AG09309 (cell line): ENCODE measurements around the gene FEM1B.
A peak's percentile ranks its signal among the peaks of the same experiment; 100 is the strongest.

ENCODE experiments used
- DNase-seq: peaks from one replicate; pipeline ENCODE4 v3.0.0-alpha.2; 2010; ENCODE audit warnings: low read depth
- H3K4me3 ChIP-seq: 2 replicates; pipeline ENCODE4 v1.5.1; 2011; ENCODE audit warnings: mild to moderate bottlenecking, low read depth, low read length, moderate library complexity; ENCODE audit not compliant: control insufficient read depth
- TF ChIP-seq, protein P1 (sequence below): IDR thresholded peaks from 2 replicates; pipeline ENCODE4 v1.5.1; 2011; ENCODE audit warnings: mild to moderate bottlenecking, low read depth, low read length, inconsistent platforms; ENCODE audit not compliant: insufficient read depth, control insufficient read depth; ENCODE audit errors: missing control alignments

The FEM1B gene

DNA sequence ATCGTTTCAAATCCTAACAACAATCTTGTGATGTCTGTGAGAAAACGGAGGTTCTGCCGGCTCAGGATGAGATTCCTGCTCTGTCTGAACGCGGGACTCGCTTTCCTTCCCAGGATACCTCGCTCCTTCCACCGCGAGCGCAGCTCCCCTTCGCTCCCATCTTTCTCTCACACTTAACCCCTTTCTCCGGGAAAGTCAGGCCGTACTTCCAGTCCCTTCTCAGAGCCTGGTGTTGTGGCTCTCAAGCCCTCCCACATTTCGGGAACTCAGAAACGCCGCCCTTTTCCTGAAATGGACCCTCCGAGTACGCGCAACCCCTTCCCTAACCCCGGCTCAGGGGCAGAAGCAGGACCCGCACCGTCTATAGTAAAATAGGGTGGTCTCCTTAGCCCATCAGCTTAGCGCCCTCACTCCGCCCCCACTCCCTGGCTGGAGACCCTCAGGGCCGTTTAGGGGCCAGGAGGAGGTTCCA, 378 bp upstream of the FEM1B start:
- TF ChIP-seq, protein P1, sequence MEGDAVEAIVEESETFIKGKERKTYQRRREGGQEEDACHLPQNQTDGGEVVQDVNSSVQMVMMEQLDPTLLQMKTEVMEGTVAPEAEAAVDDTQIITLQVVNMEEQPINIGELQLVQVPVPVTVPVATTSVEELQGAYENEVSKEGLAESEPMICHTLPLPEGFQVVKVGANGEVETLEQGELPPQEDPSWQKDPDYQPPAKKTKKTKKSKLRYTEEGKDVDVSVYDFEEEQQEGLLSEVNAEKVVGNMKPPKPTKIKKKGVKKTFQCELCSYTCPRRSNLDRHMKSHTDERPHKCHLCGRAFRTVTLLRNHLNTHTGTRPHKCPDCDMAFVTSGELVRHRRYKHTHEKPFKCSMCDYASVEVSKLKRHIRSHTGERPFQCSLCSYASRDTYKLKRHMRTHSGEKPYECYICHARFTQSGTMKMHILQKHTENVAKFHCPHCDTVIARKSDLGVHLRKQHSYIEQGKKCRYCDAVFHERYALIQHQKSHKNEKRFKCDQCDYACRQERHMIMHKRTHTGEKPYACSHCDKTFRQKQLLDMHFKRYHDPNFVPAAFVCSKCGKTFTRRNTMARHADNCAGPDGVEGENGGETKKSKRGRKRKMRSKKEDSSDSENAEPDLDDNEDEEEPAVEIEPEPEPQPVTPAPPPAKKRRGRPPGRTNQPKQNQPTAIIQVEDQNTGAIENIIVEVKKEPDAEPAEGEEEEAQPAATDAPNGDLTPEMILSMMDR: no peak
- DNase-seq: no peak

DNA sequence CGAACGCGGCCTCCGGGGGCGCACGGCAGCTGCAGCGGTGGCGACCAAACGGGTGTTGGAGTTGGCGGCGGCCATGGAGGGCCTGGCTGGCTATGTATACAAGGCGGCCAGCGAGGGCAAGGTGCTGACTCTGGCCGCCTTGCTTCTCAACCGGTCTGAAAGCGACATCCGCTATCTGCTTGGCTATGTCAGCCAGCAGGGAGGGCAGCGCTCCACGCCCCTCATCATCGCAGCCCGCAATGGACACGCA, 725 bp downstream of the FEM1B start:
- TF ChIP-seq, protein P1: peak; percentile 47
- H3K4me3 ChIP-seq: peak overlapping the region; percentile 90
- DNase-seq: no peak

More for the DNA sequence above, 378 bp upstream of the FEM1B start:
- H3K4me3 ChIP-seq: peak overlapping the region; percentile 90

DNA sequence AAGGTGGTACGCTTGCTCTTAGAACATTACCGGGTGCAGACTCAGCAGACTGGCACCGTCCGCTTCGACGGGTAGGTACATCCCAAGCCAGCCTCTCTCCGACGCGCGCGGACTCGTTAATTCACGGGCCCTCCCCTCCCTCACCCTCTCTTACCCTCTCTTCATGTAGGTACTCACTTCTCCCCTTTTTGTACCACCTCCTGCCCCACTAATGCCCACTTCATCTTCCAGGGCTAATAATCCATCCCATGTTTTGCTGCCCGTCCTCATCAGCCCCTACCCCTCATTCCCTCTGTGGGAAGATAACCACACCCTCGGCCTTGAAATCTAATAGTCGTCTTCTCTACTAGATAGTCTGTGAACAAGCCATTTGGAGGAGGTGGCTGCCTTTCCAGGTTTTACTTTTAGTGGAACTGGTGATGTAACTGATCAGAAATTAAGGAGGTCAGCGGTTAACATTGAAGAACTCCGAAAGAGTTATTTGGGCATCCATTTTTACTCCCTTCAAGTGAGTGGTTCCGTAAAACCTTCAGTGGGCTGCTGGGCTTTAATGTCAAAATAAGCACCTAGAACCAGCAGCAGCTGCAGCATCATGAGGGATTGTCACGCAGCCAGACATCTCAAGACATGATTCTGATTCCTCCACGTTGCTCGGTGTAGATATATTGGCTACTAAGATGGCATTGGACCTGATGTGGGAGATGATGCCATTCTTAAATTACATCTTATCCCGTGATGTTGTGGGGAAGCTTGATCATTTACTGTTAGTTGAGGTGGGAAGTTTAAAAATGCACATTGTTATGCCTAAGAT, 1.3 kb downstream of the FEM1B start:
- DNase-seq: no peak
- peak overlapping the region; percentile 90 for H3K4me3 ChIP-seq
- TF ChIP-seq, protein P1: no peak

DNA sequence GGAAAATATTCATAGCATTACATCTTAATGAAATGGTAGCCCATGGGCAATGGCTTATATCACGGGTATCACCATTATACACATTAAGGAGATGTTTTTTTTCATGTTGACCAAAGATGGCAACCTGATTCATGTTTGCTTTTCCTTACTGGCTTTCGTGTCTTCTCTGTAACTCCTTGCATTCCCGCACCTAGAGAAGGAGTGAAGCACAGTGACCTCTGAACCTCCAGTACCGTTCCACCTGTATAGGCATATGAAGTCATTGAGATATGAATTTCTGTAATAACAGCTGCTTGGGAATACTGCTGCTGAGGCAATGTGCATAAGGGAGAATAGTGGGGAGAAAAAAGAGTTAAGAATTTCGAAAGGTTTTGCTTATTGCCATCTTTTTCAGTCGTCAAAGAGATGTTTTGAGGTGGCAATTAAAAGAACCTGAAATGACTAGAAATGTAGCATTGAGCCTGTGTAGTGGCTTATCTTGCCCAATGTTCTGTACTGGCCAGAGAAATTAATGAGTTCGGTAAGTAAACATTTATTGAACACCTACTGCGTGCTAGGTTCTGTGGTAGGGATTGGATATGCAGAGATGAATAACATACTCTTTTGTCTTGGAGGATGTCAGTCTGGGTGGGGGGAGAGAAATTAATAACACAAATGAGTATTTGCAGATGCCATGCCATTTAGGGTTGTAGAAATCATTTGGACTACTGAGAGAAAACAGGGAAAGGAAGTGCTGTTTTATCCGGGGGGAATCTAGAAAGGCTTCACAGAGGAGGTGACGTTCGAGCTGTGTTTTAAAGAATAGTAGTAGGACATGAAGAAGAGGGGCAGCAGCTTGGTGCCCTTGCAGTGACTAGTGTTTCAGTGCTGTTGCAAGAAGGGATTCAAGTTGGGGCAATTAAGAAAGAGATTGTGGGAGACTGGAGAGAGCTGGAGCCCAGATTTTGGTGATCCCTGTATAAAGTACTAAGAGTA, 2.5 kb downstream of the FEM1B start:
- H3K4me3 ChIP-seq: peak overlapping the region; percentile 90
- DNase-seq: no peak
- TF ChIP-seq, protein P1: no peak

DNA sequence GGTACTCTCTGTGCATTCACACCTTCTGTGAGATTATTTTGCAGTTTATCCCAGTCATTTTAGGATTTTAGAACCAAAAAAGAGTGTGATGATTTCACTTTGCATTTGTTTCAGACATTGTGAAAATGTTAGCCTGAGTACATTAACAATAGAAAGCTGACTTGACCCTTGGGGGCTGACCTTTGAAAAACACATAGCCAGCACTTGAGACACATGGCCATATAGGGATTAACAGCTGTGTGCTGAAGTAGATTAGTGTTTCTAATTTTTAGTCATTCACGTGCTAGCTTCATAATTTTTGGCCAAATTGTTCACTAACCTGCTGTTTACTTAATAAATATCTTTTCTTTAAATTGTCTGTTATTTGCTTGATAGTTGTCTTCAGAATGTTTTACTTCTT, 3.5 kb downstream of the FEM1B start:
- TF ChIP-seq, protein P1: no peak
- no peak overlapping the region for H3K4me3 ChIP-seq
- no peak for DNase-seq

DNA sequence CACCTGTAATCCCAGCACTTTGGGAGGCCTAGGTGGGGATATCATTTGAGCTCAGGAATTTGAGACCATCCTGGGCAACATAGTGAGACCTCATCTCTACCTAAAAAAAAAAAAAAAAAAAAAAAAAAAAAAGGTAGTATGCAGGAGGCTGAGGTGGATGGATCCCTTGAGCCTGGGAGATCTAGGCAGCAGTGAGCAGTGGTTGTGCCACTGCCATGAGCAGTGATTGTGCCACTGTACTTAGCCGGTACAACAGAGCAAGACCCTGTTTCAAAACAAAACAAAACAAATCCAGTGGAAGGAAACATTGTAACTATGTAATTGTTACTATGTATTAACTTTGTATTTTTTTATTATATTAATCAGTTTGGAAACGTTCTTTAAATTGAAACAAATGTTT, 5.9 kb downstream of the FEM1B start:
- H3K4me3 ChIP-seq: no peak overlapping the region
- no peak for DNase-seq
- TF ChIP-seq, protein P1: no peak
